GM21381 (cell line): ENCODE measurements around the gene PFDN6.

Experiments used
- ATAC-seq: cut with Tn5 transposase; IDR thresholded peaks from one replicate; pipeline ENCODE4 v1.9.1; 2021; ENCODE audit warnings: mild to moderate bottlenecking, moderate library complexity; ENCODE audit not compliant: unreplicated experiment

PFDN6 gene

DNA sequence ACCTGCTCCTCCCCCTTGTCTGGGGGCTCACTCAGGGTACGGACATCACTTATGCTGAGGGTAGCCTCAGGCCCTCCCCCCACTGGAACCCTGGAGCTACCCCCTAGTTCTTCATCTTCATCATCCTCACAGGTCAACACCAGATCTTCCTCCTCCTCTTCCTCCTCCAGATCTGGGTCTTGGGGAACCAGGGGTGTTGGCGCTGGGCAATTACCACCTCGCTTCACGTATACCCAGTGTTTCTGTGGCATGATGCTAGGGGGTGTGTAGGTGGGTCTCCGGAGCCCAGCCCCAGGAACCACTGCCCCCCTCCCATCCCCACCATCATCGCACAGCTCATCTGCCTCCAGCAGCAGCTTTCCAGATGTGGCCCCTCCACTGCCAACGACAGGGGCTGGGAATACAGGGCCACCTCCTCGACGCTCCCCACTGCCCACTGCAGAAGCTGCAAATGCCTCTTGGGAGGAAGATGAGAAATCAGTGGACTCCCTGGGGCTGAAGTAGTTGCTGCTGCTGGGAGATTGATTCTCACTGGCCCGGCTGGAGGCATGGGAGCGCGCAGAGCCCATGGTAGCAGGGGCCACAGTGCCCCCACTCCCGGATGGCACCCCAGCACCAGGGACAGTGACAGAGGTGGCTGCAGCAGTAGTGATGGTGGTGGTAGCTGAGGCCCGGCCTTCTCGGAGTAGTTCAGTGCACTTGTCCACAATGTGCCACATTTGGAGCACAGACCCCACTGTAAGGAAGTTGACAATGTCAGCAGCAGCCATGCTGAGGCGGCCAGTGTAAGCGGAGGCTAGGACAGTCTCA is 26.6 kb downstream of the PFDN6 start:
- no peak for ATAC-seq

DNA sequence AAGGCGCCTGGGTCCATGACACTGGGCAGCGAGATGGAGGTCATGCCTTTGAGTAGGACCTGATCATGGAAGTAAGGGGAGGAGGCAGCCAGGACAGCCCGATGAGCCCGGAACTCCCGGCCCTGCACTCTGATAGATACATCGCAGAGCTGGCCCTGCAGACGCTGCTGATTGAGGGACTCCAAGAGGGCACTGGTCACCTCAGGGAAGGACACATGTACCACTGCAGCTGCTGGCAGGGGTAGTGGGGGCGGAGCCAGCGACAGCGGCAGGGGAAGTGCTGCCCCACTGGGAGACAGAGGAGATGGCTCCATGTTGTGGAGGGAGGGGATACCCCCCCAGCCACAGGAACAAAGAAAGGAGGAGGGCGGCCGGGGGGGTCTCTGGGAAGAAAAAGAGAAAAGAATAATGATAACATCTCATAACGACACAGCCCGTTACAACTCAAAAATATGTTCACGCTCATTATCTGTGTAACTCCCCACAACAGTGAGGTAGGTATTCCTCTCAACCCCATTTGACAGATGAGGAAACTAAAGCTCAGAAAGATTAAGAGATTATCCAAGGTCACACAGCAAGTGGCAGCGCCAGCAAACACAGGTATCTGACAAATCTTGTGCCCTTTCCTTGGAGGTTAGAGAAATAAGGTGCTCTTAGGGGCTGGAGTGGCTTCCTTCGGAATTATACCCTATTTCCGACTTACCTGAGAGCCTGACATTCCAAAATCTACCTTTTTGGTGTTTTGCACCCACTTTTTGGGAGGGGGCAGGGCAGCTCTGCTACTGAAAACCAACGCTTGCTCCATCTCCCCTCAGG is 27.4 kb downstream of the PFDN6 start:
- no peak for ATAC-seq

DNA sequence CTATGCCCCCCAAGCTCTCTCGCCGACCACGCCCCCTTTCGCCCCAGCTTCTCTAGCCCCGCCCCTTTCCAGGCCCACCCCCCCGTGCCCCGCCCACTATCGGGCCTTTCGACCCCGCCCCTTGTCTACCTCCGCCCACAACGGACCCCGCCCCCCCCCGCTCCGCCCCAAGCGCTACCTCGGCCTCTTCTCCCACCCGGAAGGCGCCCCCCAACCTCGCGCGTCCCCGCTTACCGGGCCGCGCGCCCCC is 27.9 kb downstream of the PFDN6 start:
- ATAC-seq: no peak

DNA sequence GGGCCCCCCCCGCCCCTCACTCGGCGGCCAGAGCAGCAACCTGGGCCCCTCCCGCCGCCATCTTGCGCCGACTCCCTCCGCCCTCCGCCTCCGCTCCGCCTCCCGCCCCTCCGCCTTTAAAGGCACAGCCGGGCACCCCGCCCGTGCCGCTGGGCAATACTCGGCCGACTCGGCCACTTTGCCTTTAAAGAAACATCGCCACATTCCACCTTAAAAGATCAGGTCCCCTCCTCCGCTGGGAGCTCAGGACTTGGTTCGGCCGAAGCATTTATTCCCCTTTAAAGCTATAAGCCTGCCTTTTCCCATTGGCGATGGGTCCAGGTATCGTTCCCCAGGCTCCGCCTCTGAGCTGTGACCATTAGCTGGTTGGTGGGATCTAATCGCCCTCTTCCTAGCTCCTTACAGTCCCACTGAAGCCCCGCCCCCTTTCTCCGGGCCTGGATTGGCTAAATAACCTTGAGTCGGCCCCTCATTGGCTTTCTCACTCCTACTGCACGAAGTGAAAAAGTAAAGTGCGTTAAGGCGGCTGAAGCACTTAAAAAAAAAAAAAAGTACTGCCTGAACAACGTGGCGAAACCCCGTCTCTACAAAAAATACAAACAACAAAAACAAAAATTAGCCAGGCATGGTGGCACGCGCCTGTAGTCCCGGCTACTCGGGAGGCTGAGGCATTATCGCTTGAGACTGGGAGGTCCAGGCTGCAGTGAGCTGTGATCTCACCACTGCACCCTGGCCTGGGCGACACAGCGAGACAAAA is 28.4 kb downstream of the PFDN6 start, which contains the start of gene ZBTB22:
Gene ZBTB22, minus strand, starts transcription at position 76 of the 757 bp plus-strand sequence. CDS start 828 bp downstream, outside the sequence.
- peak; percentile 45 for ATAC-seq

DNA sequence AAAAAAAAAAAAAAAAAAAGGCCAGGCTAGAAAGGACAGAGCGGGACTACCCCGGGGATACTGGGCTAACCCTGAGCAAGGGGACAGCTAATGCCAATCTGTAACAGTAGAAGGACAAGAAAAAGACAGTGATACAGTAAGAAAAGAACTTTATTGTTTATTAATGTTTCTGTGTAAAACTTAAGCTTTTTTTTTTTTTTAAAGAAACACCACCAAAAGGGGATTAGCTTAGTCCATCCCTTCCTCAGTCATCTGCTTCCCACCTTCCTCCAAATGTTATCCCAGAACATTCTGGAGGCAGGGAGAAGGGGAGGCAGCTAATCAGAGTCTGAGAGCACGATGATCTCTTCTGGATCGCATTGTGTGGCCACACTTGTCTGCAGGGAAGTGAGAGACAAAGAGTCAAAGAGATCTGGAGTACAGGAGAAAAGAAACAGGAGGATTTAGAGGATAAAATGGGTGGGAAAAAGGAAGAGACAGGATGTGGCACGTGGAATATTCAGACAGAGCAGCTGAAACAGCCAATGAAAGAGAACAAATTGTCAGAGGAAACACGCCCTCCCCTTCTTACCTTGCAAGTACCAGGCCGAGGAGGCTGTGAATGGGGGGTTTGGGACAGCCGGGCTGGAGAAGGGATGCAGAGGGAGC is 29.1 kb downstream of the PFDN6 start:
- no peak for ATAC-seq

DNA sequence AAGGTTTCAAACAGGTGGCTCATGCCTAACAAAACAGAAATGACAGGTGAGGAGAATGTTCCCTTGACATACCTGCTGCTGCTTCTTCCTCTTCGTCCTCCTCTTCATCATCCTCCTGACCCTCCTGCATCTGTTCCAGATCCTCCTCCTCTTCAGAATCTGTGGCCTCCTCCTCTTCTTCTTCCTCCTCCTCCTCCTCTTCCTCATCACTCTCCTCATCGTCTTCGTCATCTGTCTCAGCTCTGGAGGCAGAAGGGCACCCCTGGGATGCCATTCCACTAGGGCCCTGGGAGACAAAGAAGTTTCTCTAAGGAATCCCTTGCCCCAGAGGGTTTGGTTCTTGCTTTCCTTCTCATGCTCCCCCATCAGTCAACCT is 30.5 kb downstream of the PFDN6 start:
- no peak for ATAC-seq

DNA sequence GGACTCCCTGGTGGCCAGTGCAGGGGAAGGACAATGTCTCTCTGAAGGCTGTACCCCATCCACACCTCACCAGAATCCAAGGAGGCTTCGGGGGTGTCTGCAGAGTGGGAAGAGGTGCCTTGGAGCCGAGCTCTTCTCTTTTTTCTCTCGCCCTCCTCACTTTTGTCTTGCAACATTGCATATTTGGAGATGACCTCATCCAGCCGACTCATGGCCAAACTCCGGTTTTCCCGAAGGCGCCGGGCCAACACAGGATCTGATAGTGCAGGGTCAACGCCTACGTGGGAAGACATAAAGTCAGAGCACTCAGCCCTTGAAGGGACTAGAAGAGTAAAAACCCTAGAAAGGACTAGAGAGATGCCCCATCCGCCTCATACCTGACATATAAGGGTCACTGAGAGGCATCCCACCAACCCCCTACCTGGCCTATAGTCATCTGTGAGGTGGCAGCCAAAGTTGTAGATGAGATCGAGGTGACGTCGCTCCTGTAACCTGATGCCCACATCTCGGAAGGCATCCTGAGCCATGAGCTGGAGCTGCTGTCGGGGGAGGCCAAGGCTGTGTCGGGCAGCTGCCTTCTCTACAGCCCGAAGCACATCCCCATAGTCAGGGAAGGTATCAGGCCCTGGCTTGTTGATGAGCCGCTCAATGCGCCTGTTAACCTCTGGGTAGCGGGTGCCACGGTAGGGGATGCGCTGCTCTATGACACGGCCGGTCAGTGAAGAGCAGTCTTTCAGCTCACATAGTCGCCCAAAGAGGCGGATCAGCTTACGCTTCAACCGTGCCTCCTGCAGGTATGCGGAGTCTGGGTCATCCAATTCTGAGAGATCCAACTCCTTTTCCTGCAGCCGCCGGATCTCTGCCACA is 31.1 kb downstream of the PFDN6 start:
- no peak for ATAC-seq

DNA sequence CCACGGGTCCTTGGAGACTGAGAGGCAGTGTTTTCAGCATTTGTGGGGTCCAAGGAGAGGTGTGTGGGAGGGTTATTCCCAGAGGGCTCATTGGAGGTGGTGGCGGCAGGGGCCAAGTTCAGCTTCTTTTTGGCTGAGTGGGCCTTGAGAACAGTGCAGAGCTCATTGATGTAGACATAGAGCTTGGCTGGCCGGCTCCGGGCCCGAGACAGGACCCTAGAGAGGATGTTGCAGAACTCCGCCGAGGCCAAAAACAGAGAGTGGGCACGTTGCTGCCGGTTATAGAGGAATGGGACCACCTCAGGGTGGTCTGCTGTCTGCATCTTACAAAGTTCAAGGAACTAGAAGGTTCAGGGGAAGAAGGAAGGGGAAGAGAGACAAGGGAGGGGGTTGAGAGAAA is 31.8 kb downstream of the PFDN6 start:
- ATAC-seq: no peak

DNA sequence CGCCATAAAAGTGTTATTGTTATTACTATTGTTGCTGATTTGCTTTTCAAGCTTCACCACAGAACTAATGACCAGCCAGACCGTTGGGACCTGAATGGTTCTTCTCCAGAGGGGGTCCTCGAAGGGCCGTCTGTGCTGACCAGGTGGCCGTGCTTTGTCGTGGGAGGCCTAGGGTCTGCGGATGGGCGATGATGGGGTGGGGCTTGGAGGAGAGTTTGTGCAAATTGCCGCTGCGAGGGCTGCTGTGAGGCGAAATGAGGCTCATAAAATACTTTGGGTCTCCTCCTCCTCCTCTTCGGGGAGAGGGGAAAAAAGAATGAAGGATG is 34.2 kb downstream of the PFDN6 start:
- ATAC-seq: no peak

DNA sequence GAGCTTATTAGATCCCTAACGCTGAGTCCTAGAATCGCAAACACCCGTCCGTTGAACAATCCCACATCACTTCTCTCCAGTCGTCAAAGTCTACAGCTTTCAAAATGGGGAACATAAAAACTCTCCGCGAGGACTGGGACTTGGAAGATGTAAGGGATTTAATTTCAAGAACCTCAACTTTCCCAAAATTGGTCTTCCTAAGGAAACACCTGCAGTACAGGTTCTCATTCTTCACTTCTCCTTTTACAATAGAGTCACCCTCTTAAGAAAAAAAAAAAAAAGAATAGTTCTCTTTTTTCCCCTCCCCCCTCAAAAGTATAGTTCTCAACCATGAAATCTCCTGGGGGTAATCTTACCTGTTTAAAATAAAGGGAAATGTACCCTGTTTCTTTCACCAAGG is 34.7 kb downstream of the PFDN6 start:
- no peak for ATAC-seq

DNA sequence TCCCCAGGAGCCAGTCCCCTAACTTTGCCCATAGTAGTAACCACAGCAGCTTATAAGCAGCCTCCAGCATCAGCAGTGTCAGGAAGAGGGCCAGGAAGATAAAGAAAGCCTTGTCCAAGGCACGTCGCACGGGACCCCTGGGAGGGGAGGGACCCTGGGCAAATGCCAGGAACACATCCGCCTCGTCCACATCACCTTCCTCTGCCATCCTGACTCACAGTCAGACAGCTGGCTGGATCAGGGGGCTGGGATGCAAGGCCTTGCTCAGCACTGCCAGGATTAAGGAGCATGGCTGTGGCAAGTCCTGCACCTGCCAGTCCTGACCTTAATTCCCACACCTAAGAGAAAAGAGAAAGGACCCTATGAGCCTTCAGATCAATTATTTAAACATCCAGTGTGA is 39.7 kb downstream of the PFDN6 start:
- ATAC-seq: no peak

DNA sequence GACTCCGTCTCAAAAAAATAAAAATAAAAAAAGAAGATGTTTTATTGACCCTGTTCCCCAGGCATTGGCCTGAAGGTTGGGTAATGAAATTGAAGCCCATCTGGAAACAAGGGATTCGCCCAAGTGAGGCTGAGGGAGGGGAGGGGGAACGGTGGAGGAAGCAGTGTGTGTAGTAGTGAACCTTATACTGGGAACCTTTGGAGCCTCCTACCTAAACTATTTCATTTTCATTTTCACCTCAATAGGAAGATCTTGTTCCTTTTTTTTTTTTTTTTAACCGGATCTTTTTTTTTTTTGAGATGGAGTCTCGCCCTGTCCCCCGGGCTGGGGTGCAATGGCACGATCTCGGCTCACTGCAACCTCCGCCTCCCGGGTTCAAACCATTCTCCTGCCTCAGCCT is 41.3 kb downstream of the PFDN6 start:
- no peak for ATAC-seq

DNA sequence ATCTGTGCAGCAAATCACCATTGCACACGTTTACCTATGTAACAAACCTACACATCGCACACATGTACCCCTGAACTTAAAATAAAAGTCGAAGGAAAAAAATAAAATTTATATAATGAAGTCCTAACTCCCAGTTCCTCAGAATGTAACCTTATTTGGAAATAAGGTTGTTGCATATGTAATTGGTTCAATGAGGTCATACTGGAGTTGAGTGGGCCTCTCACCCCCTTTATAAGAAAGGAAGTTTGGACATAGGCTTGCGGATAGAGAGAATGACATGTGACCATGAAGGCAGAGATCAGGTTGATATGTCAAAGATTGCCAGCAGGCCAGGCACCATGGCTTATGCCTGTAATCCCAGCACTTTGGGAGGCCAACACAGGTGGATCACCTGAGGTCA is 44.3 kb downstream of the PFDN6 start:
- no peak for ATAC-seq

DNA sequence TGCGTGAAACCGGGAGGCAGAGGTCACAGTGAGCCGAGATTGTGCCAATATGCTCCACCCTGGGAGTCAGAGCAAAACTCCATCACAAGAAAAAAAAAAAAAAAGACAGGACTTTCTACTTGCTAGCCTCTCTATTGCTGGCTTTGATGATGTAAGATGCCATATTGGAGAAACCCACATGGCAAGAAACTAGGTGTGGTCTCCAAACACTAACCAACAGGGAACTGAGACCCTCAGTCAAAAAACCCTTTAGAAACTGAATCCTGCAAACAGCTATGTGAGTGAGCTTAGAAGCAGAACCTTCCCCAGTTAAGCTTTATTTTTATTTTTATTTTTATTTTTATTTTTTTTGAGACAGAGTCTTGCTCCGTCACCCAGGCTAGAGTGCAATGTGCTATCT is 46.5 kb downstream of the PFDN6 start:
- no peak for ATAC-seq

DNA sequence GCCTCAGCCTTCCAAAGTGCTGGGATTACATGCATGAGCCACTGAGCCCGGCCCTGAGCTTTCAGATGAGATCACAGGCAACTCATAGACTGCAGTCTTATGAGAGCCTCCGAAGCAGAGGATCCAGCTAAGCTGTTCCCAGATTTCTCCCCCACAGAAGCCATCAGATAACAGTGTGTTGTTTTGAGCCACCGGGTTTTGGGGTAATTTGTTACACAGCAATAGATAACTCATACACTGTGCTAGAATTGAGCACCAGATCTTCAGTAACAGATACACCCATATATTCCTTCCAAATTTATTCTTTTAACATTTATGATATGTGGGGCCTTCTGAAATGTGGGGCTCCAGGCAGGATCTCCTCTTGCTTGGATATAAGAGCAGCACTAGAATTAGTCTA is 47.1 kb downstream of the PFDN6 start:
- ATAC-seq: no peak

DNA sequence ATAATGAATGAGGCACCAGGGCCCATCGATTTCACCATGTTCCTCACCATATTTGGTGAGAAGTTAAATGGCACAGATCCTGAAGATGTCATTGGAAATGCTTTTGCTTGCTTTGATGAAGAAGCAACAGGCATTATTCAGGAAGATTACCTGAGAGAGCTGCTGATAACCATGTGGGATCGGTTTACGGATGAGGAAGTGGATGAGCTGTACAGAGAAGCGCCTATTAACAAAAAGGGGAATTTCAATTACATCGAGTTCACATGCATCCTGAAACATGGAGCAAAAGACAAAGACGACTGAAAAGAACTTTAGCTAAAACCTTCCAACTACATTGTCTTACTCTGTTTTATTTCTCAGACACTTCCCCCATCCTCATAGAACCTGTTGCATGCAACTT is 49.8 kb downstream of the PFDN6 start:
- no peak for ATAC-seq
